ENCODE data around the gene COX10.
"Not testable (repeated sequence)": the region's sequence is repeated elsewhere in the genome, so short reads cannot be mapped to it uniquely, and the experiment has no call there.

COX10 gene

DNA sequence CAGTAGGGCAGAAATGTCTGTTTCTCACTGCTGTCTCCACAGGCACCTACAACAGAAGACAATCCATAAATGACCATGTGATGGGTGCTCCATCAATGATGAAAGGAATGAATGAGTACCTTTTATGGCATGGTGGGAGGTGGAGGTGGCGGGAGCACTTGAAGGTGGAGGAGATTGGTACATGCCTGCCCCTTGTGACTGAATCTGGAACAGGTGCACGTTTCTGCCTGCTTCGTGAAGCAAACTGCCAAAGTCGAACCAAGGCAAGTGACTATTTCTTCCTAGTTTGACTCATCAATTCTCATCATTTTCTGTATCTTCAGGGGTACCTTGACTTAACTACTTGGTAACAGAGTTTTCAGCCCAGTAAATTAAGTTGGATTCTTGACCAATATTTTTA is 141.9 kb downstream of the COX10 start:
- DNase-seq, result no peak

DNA sequence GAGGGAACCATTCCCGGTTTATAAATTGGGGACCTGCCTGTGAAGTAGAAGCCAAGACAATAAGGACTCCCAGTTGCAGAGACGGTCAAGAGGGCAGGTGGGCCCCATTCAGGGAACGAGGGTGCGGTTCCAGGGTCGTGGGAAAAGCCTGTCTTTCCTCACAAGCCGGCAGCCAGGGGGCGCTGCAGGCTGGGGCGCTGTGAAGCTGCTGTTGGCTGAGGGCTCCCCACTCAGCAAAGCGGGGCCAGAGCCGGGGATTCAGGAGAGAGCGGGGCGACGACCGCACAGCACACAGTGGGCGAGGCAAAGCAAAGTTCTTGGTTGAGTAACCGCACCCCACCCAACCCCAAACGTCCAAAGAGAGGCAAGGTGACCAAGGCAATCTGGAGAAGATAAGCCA is 142.5 kb downstream of the COX10 start:
- DNase-seq, result peak in 1 of 2 donors; percentile 43

DNA sequence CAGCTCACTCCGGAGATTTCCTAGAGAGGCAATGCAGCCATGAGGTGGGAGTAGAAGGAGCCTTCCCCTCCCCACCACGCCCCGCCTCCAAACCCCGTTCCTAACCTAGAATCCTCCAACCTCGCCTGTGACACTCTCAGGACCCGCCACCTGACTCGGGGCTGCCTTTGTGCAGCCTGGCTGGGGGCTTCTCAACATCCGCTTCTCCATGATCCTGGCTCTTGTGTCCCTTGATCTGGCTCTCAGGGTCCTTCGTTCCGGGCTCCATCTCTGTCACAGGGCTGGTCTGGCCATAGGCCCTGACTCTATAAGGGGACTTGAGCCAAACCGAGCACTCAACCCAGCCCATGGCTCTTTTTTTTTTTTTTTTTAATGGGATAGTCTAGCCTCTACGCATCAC is 143.1 kb downstream of the COX10 start:
- DNase-seq, result no peak

DNA sequence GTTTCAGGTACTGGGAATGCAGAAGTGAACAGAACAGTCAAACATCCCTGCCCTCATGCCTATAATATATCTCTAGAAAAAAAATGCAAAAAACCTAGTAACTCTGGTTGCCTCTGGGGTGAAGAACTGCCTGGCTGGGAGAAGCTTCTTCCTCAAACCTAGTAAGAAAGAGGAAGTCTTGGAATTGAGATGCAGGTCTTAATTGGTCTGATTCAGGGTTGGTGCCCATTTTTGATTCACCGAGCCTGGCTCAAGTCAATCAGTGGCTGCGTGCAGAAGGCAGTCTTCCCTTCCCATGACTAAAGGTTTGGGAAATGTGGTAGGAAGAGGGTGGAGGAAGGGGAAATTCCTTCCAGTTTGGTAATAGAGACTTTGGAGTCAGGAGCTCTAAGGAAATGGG is 145.0 kb downstream of the COX10 start:
- no peak for DNase-seq

DNA sequence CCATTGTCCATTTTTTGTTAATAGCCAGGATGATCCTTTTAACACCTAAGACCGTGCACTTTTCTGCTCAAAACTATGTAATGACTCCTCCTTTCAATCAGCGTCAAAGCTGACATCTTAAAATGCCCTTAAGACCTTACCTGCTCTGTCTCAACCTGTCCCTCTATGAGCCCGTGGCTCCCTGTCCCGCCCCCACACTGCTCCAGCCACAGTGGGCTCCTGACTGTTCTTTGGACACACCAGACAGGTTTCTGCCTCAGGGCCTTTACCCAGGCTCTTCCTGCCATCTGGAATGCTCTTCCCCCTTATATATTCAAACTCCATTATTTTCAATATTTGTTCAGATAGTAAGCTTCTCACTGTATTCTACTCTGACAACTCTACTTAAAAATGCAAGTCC is 153.3 kb downstream of the COX10 start:
- DNase-seq, result no peak

DNA sequence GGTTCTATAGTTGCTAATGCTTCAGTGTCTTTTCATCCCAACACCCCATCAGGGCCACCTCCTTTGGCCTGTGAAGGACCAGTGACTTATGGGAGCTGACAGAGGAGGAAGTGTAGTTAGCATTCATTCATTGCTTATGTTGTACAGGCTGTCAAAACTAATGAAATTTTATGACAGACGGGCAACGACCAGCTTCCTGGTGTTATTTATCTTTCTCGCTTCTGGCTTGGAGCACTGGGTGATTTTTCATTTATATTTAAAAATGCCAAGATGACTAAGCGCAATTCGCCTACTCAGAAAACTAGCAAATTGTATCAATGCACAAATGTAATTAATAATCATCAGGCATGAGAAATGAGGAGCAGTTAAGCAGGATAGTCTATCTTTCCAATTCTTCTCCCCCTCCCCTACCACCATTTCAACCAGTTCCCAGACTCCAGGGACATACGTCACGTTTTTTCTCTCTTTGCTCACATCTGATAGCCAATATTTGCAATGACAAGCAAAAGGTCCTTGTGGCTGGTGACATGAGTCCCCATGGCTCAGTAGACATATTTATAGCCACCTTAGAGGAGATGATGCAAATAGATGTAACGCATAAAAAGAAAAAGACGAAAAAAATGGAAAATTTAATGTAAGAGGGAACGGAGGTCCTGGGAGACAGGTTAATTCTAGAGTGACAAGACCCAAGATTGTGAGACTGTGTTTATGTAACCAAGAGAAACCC is 156.1 kb downstream of the COX10 start:
- DNase-seq, result no peak

DNA sequence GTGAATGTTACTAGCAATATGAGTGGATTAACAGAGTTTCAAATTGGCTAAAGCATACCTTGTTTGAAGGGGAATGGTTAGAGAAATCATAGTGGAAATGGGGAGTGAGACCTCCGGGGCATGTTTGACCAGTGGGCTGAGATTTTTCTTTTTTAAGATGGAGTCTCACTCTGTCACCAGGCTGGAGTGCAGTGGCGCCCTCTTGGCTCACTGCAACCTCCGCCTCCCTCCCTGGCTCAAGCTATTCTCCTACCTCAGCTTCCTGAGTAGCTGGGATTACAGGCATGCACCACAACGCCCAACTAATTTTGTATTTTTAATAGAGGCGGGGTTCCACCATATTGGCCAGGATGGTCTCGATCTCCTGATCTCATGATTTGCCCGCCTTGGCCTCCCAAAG is 157.7 kb downstream of the COX10 start:
- DNase-seq, result no peak

DNA sequence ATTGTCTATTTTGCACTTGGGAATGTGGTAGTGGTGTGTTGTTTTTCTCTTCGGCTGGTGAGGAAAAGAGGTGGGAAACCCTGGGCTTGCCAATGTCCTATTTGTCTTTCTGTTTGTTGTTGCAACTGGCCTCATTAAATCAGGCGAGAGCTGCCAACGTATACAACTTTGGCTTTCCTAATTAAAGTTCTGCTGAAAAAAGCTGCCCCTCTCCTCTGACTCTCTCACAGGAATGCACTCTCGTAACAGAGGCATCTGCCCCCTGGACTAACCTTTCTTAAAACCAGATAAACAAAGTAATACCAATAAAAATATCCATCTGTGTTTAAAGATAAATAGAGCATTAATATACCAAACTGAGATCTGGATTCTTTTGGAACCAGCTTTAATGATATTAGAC is 159.6 kb downstream of the COX10 start:
- DNase-seq, result no peak

DNA sequence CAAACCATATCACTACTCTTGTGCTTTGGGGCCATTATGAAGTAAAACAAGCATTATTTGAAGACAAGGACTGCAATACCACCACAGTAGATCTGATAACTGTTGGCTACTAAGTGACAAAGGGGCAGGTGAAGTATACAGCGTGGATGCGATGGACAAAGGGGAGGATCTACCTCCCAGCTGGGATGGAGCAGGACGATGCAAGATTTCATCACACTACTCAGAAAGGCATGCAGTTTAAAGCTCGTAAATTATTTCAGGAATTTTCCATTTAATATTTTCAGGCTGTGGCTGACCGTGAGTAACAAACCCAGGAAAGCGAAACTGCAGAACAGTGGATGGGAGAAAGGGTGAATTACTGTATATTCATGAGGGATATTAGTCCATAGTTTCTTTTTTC is 161.9 kb downstream of the COX10 start:
- not testable (repeated sequence) for DNase-seq

DNA sequence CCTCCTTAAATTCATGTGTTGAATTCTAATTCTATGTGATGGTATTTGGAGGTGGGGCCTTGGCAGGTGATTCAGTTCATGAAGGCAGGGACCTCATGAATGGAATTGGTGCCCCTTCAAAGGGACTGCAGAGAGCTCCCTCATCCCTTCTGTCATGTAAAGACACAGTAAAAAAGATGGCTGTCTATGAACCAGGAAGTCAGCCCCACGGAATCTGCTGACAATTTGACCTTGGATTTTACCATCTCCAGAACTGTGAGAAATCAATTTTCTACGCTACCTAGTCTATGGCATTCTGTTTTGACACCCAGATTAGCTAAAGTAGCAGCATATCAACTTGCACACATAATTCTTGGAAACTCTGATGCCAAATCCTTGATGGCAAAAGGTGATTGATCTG is 165.7 kb downstream of the COX10 start:
- not testable (repeated sequence) for DNase-seq

DNA sequence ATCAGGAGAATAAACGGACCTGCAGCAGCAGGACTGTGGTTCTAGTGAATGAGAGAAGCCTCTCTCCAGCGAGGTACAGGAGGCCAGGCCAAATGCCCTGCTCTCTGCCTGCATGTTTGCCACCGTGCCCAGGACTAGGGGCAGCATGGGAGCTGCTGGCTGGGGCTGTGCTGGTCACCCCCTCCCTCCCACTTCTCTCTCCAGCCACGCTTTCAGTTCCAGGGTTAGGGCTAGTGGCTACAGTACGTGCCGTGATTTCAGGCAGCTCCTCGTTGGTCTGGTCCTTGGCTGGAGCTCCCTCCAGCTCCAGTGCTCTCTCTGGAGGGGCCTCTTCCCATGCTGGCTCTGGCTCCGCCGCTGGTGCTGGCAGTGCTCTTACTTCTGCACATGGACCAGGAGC is 166.7 kb downstream of the COX10 start:
- DNase-seq, result not testable (repeated sequence)

DNA sequence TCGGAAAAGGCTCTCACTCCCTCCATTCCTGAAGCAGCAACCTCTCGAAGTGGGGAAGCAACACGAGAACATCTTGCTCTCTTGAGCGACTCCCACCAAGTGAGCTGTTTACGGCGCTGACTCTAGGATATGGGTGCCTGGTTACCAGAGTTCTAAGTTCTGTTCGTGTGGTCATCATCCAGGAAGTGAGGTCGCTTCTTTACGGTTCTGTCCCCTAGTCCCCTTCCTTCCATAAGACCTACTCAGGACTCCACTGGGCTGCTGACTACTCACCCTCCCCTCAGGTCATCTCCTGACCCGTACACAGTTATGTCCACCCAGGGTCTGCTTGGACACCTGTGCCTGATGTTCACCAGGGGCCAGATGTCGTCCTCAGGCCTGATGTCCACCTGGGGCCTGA is 167.5 kb downstream of the COX10 start, which contains the start of gene CDRT15:
TSS of gene CDRT15 (minus strand) at position 101 of the 400 bp plus-strand sequence. CDS start at position 72, 29 bp downstream.
- DNase-seq, result not testable (repeated sequence)

DNA sequence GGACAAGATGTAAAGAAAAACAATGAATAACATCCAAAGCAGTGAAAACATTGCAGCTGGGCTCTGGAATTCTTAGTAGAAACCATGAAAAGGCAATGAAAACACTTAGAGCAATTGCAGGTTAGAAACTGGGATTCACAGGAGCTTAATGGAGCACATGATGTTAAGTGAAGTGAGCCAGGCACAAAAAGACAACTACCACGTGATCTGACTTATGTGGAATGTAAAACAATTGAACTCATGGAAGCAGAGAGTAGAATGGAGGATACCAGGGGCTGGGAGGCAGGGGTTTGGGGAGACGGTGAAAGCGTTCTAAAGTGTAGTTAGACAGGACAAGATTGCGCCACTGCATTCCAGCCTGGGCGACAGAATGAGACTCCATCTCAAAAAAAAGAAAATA is 170.0 kb downstream of the COX10 start:
- not testable (repeated sequence) for DNase-seq

DNA sequence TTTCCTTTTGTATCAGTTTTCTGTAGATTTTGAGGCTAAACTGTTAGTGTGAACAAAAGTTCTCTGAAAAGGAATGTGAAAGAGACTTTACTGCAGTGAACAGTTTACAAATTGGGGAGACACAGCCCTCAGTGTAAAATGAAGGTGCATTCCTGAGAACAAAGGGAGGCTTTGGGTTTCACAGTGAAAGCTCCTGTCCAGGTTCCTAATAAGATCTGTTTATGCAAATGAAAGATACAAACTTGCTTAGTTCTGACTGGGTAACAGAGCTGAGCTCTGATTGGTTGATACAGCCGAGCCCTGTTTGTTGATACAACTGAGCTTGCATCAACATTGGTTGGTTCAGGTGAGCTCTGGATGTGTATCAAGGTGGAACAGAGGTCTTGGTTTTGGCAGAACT is 175.7 kb downstream of the COX10 start:
- DNase-seq, result no peak

DNA sequence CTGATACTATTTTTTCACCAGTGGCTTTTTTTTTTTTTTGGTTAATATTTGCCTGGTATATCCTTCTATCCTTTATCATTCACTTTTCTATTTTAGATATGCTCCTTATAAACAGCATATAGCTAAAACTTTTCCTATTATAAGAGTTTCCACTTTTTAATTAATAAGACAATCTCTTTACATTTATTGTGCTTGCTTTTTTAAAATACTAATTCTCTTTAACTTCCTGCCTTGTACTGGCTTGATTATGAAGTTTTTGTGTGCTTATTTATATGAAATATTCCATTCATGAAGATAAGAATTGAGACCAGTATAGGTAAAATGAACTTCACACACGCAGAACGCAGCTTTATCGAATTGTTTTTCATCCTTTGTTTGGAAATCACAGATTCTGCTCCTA is 176.3 kb downstream of the COX10 start:
- DNase-seq, result no peak
